ENCODE measurements around the gene PLB1.

Gene PLB1

DNA sequence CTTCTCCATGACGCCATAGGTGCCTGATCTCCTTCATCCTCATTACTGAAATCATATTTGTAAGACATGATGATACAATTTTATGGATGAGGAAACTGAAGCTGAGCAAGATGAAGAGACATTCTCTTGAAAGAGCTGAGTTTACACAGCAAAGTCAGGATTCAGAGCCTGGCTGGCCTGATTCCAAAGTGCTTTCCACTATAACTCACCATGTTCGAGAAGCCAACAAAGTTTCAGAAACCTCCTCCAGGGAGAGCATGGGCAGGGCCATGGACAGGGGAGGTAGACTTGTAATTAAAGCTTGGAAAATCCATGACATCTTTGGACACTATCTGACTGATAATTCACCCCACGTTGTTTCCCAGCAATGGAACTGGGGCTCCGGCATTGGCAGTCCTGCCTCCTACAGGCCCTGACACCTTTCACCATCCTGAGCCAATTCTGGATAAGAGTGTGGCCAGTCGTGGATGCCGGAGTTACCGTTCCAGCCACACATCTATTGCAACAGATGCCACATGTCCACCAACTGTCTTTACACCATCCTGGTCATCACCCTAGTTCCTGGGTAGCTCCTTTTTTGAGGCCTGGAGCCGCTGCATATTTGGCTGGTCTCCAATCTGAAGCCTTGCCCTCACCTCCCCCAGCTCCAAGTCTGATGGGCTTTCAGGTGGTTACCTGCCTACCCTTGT, 170.8 kb downstream of the PLB1 start:
- peaks cover 41% of the 10 kb centered on the region for H3K4me1 ChIP-seq (ENCODE audit: control insufficient read depth, insufficient read depth, low read length)

DNA sequence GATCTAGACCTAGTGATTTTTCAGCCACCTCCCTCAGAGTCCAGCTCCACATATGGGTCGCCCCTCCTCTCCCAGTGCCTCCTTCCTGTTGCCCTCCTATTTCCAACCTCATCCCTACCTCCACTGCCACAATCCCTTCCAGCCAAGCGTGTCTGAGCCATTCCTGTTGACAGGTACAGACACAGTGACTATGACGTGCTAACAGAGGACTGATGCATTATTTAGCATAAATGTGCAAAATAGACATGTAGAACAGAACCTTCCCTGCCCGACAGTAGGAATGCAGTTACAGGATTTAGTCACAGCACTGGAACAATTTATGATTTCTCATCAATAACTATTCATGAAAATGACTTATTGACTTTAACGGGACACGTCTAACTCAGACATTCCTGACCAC, 171.4 kb downstream of the PLB1 start:
- peaks cover 35% of the 10 kb centered on the region for H3K4me1 ChIP-seq (ENCODE audit: control insufficient read depth, insufficient read depth, low read length)
- no peaks in the 10 kb centered on the region for H3K27me3 ChIP-seq (ENCODE audit: control insufficient read depth, insufficient read depth, low read length)
- H3K9me3 ChIP-seq (ENCODE audit: control insufficient read depth, low read length): no peaks in the 10 kb centered on the region
- no peak overlapping the region for H3K4me3 ChIP-seq (ENCODE audit: low read length)
- no peak overlapping the region for H3K9ac ChIP-seq (ENCODE audit: low read length)
- no peaks in the 10 kb centered on the region for H3K36me3 ChIP-seq (ENCODE audit: control insufficient read depth, insufficient read depth, low read length)

More for the DNA sequence above, 170.8 kb downstream of the PLB1 start:
- Histone ChIP-seq H3K9ac (ENCODE audit: low read length) (no peak overlapping the region), H3K27me3 (ENCODE audit: control insufficient read depth, insufficient read depth, low read length) (no peaks in the 10 kb centered on the region), H3K36me3 (ENCODE audit: control insufficient read depth, insufficient read depth, low read length) (no peaks in the 10 kb centered on the region), H3K4me3 (ENCODE audit: low read length) (no peak overlapping the region), H3K9me3 (ENCODE audit: control insufficient read depth, low read length) (no peaks in the 10 kb centered on the region)

DNA sequence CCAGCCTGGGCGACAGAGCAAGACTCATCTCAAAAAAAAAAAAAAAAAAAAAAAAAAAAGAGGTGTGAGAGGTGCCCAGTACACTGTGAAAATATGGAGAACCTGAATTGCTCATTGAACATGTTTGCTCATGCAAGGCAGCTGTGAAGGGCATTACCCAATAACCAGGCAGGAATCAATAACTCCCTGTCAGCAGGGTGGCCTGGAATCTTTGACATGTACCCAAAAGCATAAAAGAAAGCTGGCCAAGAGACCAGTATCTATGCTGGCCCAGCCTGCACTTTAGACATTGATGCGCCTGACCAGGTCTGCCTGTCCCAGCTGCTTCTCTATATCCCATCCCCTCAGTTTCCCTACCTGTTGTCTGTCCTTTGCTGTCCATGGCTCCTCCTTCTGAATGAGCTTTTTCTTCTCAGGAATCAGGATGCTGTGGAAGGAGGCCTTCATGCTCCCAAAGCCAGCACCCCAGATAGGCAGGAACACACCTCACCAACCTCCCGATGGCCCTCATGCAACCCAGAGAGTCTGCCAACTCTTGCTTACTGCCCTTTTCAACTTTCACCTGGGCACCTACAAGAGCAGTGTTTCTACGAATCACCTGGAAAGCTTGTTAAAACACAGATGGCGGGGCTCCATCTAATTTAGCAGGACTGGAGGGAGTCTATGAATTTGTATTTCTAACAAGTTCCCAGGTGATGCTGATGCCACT, 172.4 kb downstream of the PLB1 start:
- H3K4me1 ChIP-seq (ENCODE audit: control insufficient read depth, insufficient read depth, low read length): peaks cover 25% of the 10 kb centered on the region
- no peaks in the 10 kb centered on the region for H3K36me3 ChIP-seq (ENCODE audit: control insufficient read depth, insufficient read depth, low read length)
- H3K9ac ChIP-seq (ENCODE audit: low read length): no peak overlapping the region
- no peaks in the 10 kb centered on the region for H3K27me3 ChIP-seq (ENCODE audit: control insufficient read depth, insufficient read depth, low read length)
- H3K9me3 ChIP-seq (ENCODE audit: control insufficient read depth, low read length): no peaks in the 10 kb centered on the region
- no peak overlapping the region for H3K4me3 ChIP-seq (ENCODE audit: low read length)

DNA sequence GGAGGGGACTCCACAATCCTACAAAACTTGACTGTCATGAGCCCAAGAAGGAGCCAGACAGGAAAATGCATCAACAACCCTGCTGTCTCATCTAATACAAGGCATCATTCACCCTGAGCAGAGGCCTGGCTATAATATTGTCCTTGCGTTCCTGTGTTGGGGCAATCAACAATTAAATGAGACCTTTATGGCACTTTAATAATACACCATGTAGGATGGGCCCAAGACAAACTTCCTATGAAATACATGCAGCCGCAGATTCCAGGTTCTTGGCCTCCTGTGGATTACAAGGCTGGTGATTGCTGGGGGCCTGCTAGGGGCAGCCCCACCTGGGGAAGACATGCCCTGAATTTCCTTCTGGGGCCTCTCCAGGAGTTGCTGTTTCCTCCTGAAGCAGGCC, 173.0 kb downstream of the PLB1 start:
- H3K4me1 ChIP-seq (ENCODE audit: control insufficient read depth, insufficient read depth, low read length): peaks cover 24% of the 10 kb centered on the region
- no peak overlapping the region for H3K4me3 ChIP-seq (ENCODE audit: low read length)
- no peak overlapping the region for H3K9ac ChIP-seq (ENCODE audit: low read length)
- H3K36me3 ChIP-seq (ENCODE audit: control insufficient read depth, insufficient read depth, low read length): no peaks in the 10 kb centered on the region
- H3K27me3 ChIP-seq (ENCODE audit: control insufficient read depth, insufficient read depth, low read length): no peaks in the 10 kb centered on the region
- H3K9me3 ChIP-seq (ENCODE audit: control insufficient read depth, low read length): no peaks in the 10 kb centered on the region

DNA sequence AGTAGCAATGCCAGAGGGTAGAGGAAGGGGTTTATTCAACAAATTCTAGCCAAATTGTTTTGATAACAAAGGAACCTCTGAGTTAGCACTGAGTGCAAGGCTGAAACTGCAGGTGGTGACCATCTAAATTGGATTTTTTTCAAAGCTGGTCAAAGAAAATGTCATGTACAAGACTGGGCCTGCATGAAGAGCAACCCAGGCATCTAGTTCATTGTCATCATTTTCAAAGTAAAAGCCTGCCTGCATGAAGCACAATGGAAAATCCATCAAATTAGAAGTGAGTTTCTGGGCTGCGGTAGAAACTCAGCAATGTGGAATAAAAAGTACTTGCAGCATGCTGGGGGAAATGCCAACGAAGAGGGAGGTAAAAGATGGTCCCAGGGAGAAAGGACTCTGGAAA, 175.0 kb downstream of the PLB1 start:
- Histone ChIP-seq H3K36me3 (ENCODE audit: control insufficient read depth, insufficient read depth, low read length) (no peaks in the 10 kb centered on the region), H3K4me1 (ENCODE audit: control insufficient read depth, insufficient read depth, low read length) (peaks cover 17% of the 10 kb centered on the region), H3K4me3 (ENCODE audit: low read length) (no peak overlapping the region), H3K9me3 (ENCODE audit: control insufficient read depth, low read length) (no peaks in the 10 kb centered on the region), H3K27me3 (ENCODE audit: control insufficient read depth, insufficient read depth, low read length) (no peaks in the 10 kb centered on the region), H3K9ac (ENCODE audit: low read length) (no peak overlapping the region)

DNA sequence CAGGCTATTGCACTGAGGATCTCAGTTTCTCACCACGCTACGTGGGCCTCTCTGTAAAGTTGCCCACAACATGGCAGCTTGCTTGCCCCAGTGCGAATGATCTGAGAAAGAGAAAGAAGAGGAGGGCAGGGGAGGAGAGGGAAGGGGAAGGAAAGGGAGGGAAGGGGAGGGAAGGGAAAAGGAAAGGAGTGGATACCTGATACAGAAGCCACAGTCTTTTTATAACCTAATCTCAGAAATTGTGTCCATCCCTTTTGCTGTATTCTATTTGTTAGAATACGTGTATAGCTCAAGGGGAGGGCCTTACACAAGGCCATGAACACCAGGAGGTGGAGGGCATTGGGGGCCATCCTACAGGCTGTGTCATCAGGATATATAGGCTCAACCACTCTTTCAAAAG, 177.5 kb downstream of the PLB1 start:
- H3K4me3 ChIP-seq (ENCODE audit: low read length): no peak overlapping the region
- no peaks in the 10 kb centered on the region for H3K27me3 ChIP-seq (ENCODE audit: control insufficient read depth, insufficient read depth, low read length)
- no peaks in the 10 kb centered on the region for H3K9me3 ChIP-seq (ENCODE audit: control insufficient read depth, low read length)
- H3K36me3 ChIP-seq (ENCODE audit: control insufficient read depth, insufficient read depth, low read length): no peaks in the 10 kb centered on the region
- H3K9ac ChIP-seq (ENCODE audit: low read length): no peak overlapping the region
- H3K4me1 ChIP-seq (ENCODE audit: control insufficient read depth, insufficient read depth, low read length): peaks cover 17% of the 10 kb centered on the region

DNA sequence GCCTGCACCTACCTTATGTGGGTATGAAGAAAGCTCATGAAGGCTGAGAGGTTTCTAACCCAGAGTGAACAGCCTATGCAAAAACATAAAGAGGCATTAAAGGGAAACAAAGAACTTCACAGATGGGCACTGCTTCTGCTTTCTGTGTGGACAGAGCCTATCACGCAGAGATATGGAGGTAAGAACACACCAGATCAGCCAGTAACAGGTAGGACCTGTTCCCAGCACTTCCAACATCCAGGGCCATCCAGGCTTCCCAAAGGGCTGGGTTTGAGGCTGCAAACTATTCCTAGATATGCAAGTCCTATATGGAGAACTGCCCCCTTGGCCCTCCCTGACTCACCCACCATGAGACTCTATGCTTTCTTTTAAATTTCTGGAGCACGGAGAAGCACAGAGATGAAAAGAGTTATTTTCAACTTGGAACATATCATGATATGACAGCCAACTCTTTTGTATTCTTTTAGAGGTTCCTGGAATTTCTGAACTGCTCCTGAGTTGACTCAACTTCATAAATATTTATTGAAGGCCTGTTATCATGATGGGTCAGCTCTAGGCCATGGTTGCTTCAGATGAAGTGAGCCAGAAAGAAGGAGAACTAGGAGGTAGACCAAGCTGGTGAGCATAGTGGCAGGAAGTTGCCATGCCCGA, 178.3 kb downstream of the PLB1 start:
- Histone ChIP-seq H3K36me3 (ENCODE audit: control insufficient read depth, insufficient read depth, low read length) (no peaks in the 10 kb centered on the region), H3K4me1 (ENCODE audit: control insufficient read depth, insufficient read depth, low read length) (peaks cover 17% of the 10 kb centered on the region), H3K9me3 (ENCODE audit: control insufficient read depth, low read length) (no peaks in the 10 kb centered on the region), H3K27me3 (ENCODE audit: control insufficient read depth, insufficient read depth, low read length) (no peaks in the 10 kb centered on the region), H3K4me3 (ENCODE audit: low read length) (no peak overlapping the region), H3K9ac (ENCODE audit: low read length) (no peak overlapping the region)

DNA sequence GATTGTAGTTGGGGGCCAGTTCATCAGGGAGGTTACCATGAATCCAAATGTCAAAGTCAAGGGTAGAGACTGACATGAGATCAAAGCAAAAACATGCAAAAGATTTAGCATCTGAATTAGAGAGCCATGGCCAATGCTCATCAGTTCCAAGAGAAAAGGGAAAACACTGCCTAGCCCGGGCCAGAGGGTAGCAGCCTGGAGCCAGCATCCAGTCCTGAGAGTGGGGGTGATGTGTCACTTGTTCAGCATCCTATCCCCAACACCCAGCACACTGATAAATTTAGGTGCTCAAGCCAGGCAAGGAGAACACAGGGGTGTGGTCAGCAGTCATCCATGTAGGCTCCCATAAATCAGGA, 178.8 kb downstream of the PLB1 start:
- Histone ChIP-seq H3K36me3 (ENCODE audit: control insufficient read depth, insufficient read depth, low read length) (no peaks in the 10 kb centered on the region), H3K4me3 (ENCODE audit: low read length) (no peak overlapping the region), H3K9me3 (ENCODE audit: control insufficient read depth, low read length) (no peaks in the 10 kb centered on the region), H3K4me1 (ENCODE audit: control insufficient read depth, insufficient read depth, low read length) (peaks cover 17% of the 10 kb centered on the region), H3K9ac (ENCODE audit: low read length) (no peak overlapping the region), H3K27me3 (ENCODE audit: control insufficient read depth, insufficient read depth, low read length) (no peaks in the 10 kb centered on the region)

DNA sequence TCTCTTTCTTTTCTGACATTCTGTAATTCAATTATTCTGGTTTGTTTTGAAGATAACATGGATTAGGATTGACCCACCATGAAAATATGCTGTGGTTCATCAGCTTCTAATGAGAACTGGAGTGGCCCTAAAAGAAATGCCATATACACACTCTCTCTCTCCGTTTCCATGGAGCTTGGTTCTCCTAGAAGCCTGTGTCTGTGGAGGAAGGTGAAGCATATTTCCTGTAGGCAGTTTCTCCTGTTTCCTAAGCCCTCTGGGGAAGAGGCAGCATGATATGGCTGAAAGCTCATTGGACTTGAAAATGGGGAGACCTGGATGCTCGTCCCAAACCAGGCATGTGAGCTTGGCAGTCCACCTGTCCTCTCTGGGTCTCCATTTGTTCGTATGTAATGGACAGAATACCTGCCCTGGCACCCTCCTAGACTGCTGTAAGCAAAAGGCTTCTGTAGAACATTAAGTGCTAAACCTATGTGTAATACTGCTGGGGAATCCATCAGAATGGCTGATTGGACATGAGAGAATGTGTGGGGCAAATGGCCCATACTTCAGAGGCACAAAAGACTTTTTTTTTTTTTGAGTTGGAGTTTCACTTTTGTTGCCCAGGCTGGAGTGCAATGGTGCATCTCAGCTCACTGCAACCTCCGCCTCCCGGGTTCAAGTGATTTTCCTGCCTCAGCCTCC, 180.4 kb downstream of the PLB1 start:
- H3K9me3 ChIP-seq (ENCODE audit: control insufficient read depth, low read length): no peaks in the 10 kb centered on the region
- H3K4me1 ChIP-seq (ENCODE audit: control insufficient read depth, insufficient read depth, low read length): peaks cover 17% of the 10 kb centered on the region
- no peak overlapping the region for H3K9ac ChIP-seq (ENCODE audit: low read length)
- no peak overlapping the region for H3K4me3 ChIP-seq (ENCODE audit: low read length)
- no peaks in the 10 kb centered on the region for H3K36me3 ChIP-seq (ENCODE audit: control insufficient read depth, insufficient read depth, low read length)
- no peaks in the 10 kb centered on the region for H3K27me3 ChIP-seq (ENCODE audit: control insufficient read depth, insufficient read depth, low read length)

DNA sequence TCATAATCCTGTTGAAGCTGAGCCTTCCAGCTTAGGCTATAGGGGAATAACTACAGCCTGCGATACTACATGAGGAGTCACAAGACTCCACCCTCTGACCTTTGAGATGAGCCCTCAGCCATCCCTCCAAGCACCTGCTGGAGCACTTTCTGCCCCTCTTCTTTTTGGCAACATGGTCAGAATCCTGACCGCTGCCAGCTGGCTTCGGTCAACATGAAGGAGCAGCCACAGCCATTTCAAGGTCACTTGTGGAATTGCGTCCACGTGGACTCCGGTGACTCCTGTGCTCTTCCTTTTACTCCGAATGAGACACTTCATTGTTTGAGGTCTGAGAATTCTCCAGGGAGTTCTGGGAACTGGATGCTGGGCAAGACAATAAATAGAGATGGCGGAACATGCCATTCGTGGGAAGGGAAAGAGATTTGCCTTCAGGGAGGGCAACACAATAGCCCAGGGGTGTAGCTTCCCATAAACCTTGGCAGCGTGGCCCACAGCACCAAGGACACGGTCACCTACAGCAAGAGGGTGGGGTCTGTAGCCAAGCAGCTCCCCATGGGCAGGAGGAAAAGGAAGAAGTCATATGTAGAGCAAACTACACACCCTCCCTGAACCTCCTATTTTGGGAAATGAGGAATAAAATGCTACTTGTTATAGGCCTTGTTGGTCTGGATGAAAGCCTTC, 182.5 kb downstream of the PLB1 start:
- Histone ChIP-seq H3K9ac (ENCODE audit: low read length) (no peak overlapping the region), H3K9me3 (ENCODE audit: control insufficient read depth, low read length) (no peaks in the 10 kb centered on the region), H3K27me3 (ENCODE audit: control insufficient read depth, insufficient read depth, low read length) (no peaks in the 10 kb centered on the region), H3K4me3 (ENCODE audit: low read length) (no peak overlapping the region), H3K36me3 (ENCODE audit: control insufficient read depth, insufficient read depth, low read length) (no peaks in the 10 kb centered on the region), H3K4me1 (ENCODE audit: control insufficient read depth, insufficient read depth, low read length) (peaks cover 22% of the 10 kb centered on the region)

DNA sequence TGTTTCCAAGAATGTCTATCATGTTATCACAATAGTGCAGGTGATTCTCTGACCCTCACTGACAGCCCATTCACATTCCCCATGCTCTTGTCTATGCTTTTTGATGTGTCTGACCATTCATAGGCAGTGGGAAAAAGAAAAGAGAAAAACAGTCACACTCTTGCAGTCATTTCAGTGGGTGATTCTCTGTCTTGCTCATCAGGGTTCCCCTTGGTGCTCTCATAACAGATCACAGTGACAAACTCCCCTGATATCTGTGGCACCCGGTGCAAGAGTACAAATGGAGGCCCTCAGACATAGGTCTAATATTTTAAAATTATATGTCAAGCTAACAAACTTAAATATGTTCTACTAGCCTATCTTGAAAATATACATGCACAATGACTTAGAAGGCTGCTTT, 183.1 kb downstream of the PLB1 start:
- H3K4me1 ChIP-seq (ENCODE audit: control insufficient read depth, insufficient read depth, low read length): peaks cover 21% of the 10 kb centered on the region
- H3K9ac ChIP-seq (ENCODE audit: low read length): no peak overlapping the region
- no peaks in the 10 kb centered on the region for H3K9me3 ChIP-seq (ENCODE audit: control insufficient read depth, low read length)
- no peak overlapping the region for H3K4me3 ChIP-seq (ENCODE audit: low read length)
- H3K27me3 ChIP-seq (ENCODE audit: control insufficient read depth, insufficient read depth, low read length): no peaks in the 10 kb centered on the region
- no peaks in the 10 kb centered on the region for H3K36me3 ChIP-seq (ENCODE audit: control insufficient read depth, insufficient read depth, low read length)

Data from mucosa of stomach (tissue), 1 donor.